HepG2 (cell line): Measurements from ENCODE around the gene COQ8B. TPM values are rescaled to one million over a fixed set of nuclear protein-coding genes. Genes with fewer than 3 reads are reported as not detected.

ENCODE experiments used
- BCL3 ChIP-seq: sonication (generic); formaldehyde crosslinking; IDR thresholded peaks from 2 replicates; pipeline ENCODE4 v1.5.1; 2020; ENCODE audit warnings: mild to moderate bottlenecking, missing genetic modification reagents, moderate library complexity
- DNMT1 ChIP-seq: sonication (generic); formaldehyde crosslinking; IDR thresholded peaks from 2 replicates; pipeline ENCODE4 v1.5.1; 2020; ENCODE audit warnings: mild to moderate bottlenecking, missing genetic modification reagents
- GFI1 ChIP-seq: sonication (generic); formaldehyde crosslinking; IDR thresholded peaks from 2 replicates; pipeline ENCODE4 v1.5.0; 2020; ENCODE audit warnings: missing genetic modification reagents, mild to moderate bottlenecking, borderline replicate concordance
- GPBP1L1 ChIP-seq: sonication (generic); formaldehyde crosslinking; IDR thresholded peaks from 2 replicates; pipeline ENCODE4 v1.5.0; 2020; ENCODE audit warnings: mild to moderate bottlenecking, missing genetic modification reagents
- HHEX ChIP-seq: IDR thresholded peaks from 2 replicates; pipeline ENCODE4 v1.6.1; 2016; ENCODE audit warnings: control low read depth
- HMGXB4 ChIP-seq, 2 experiments: sonication (generic) in 1 of 2; formaldehyde crosslinking in 1 of 2; IDR thresholded peaks; 2 replicates each; pipeline versions ENCODE4 v1.4.0 to v1.6.1; 2018 to 2020; ENCODE audit warnings: missing genetic modification reagents in 2 of 2, borderline replicate concordance in 1 of 2, low read depth in 1 of 2, mild to moderate bottlenecking in 1 of 2, missing biosample characterization in 1 of 2
- MYPOP ChIP-seq: sonication (generic); formaldehyde crosslinking; IDR thresholded peaks from 2 replicates; pipeline ENCODE4 v1.8.1; 2023; ENCODE audit warnings: mild to moderate bottlenecking, moderate library complexity, missing genetic modification reagents
- SETDB1 ChIP-seq: sonication (generic); formaldehyde crosslinking; IDR thresholded peaks from 2 replicates; pipeline ENCODE4 v1.5.1; 2020; ENCODE audit warnings: missing genetic modification reagents, mild to moderate bottlenecking, borderline replicate concordance
- TARDBP ChIP-seq: sonication (generic); formaldehyde crosslinking; IDR thresholded peaks from 2 replicates; pipeline ENCODE4 v1.8.0; 2022; ENCODE audit warnings: mild to moderate bottlenecking, missing genetic modification reagents
- TEF ChIP-seq: sonication (generic); formaldehyde crosslinking; IDR thresholded peaks from 2 replicates; pipeline ENCODE4 v1.5.0; 2020; ENCODE audit warnings: missing genetic modification reagents
- THAP11 ChIP-seq: IDR thresholded peaks from 2 replicates; pipeline ENCODE4 v1.6.1; 2016; ENCODE audit warnings: missing biosample characterization, missing genetic modification reagents
- U2AF2 ChIP-seq: fragments of 200-400 bp; formaldehyde crosslinking; IDR thresholded peaks from 2 replicates; pipeline ENCODE4 v1.6.1; 2017; ENCODE audit warnings: low read depth, mild to moderate bottlenecking, low read length
- YY1 ChIP-seq: IDR thresholded peaks from 2 replicates; pipeline ENCODE4 v1.6.1; 2011; ENCODE audit warnings: low read length, low read depth, moderate library complexity, mild to moderate bottlenecking; ENCODE audit not compliant: insufficient read depth, insufficient replicate concordance
- ZBTB42 ChIP-seq: sonication (generic); formaldehyde crosslinking; IDR thresholded peaks from 2 replicates; pipeline ENCODE4 v1.5.0; 2020; ENCODE audit warnings: mild to moderate bottlenecking, missing genetic modification reagents
- ZBTB8A ChIP-seq: sonication (generic); formaldehyde crosslinking; IDR thresholded peaks from 2 replicates; pipeline ENCODE4 v1.4.0; 2020; ENCODE audit warnings: mild to moderate bottlenecking, low read depth, missing genetic modification reagents, borderline replicate concordance
- ZNF205 ChIP-seq: IDR thresholded peaks from 2 replicates; pipeline ENCODE4 v1.6.1; 2018; ENCODE audit warnings: missing biosample characterization, missing genetic modification reagents
- ZNF275 ChIP-seq: sonication (generic); formaldehyde crosslinking; IDR thresholded peaks from 2 replicates; pipeline ENCODE4 v1.8.0; 2022; ENCODE audit warnings: missing genetic modification reagents, mild to moderate bottlenecking, inconsistent platforms, borderline replicate concordance
- ZNF33B ChIP-seq: sonication (generic); formaldehyde crosslinking; IDR thresholded peaks from 2 replicates; pipeline ENCODE4 v1.5.1; 2020; ENCODE audit warnings: mild to moderate bottlenecking, missing genetic modification reagents
- ZSCAN9 ChIP-seq: IDR thresholded peaks from 2 replicates; pipeline ENCODE4 v1.6.1; 2016; ENCODE audit warnings: borderline replicate concordance
- polyA plus RNA-seq, 8 experiments: library from polyadenylated mRNA; depleted of rRNA in 3 of 8; stranded (reverse) in 7 of 8; unstranded in 1 of 8; fragments of >200 nt; fragmentation: Illumina TruSeq in 4 of 8; extraction: Trizol in 4 of 8; gene quantifications; 2 replicates each; pipeline versions ENCODE4 v1.2.1 to v1.2.3, GENCODE V29; 2011 to 2016; ENCODE audit warnings: low read depth in 4 of 8, missing spikeins in 1 of 8, mixed read lengths in 1 of 8; ENCODE audit not compliant: insufficient read depth in 1 of 8
- total RNA-seq, 5 experiments: library from RNA; depleted of rRNA; stranded (reverse); fragments of >200 nt; fragmentation: Illumina TruSeq; extraction: Trizol; gene quantifications; 2 replicates each; pipeline ENCODE4 v1.2.3, GENCODE V29; 2016; ENCODE audit warnings: low read depth in 1 of 5

The COQ8B gene
- total and polyA plus RNA-seq, 2 of the 13 experiments (the other 11 are each of a cell fraction or from before 2014, with no cell fraction given) = 12.3 to 17.2 TPM

- TF ChIP-seq BCL3 = peak; percentile 63; the same call in 1 of the 2 replicates
- no peak for TF ChIP-seq TEF (CRISPR knock-in tag)
- no peak for TF ChIP-seq MYPOP (CRISPR knock-in tag)
- TF ChIP-seq ZBTB8A = no peak
- no peak for TF ChIP-seq ZSCAN9 (CRISPR knock-in tag)
- TF ChIP-seq YY1 = no peak
- no peak for TF ChIP-seq THAP11 (CRISPR knock-in tag)
- TF ChIP-seq HMGXB4 (CRISPR knock-in tag; IDR thresholded peaks at IDR 0.05; ENCODE audit: borderline replicate concordance in 1 of 2, low read depth in 1 of 2) = peak in 1 of 2 experiments; percentile 59; a peak in 1 of 4 replicates
- 0 out of 2 replicates have a peak, but pooled peaks have one; percentile 20 for TF ChIP-seq U2AF2
- no peak for TF ChIP-seq ZNF205 (CRISPR knock-in tag)
- 0 out of 2 replicates have a peak, but pooled peaks have one; percentile 18 for TF ChIP-seq TARDBP (CRISPR knock-in tag)
- TF ChIP-seq ZBTB42 (CRISPR knock-in tag) = no peak
- TF ChIP-seq ZNF33B (CRISPR knock-in tag) = no peak; the same call in 1 of the 2 replicates
- TF ChIP-seq GFI1 (CRISPR knock-in tag) = no peak
- no peak for TF ChIP-seq DNMT1 (CRISPR knock-in tag)
- TF ChIP-seq SETDB1 (CRISPR knock-in tag) = no peak
- no peak for TF ChIP-seq ZNF275 (CRISPR knock-in tag)
- no peak for TF ChIP-seq GPBP1L1 (CRISPR knock-in tag)
- TF ChIP-seq HHEX = no peak
Observed at GRCh38 chr19:40718774-40719391, 2.2 kb upstream of the COQ8B start (continued).
